CD4-positive, alpha-beta T cell (primary cell): ENCODE results near the gene NRF1. TPM values are rescaled to one million over a fixed set of nuclear protein-coding genes. Genes with fewer than 3 reads are reported as not detected.

ENCODE experiments used
- ATAC-seq: fragments of 200-7000 bp; cut with Tn5 transposase; one replicate; pipeline ENCODE4 v1.10.0; 2022; ENCODE audit warnings: mild to moderate bottlenecking; ENCODE audit not compliant: poor library complexity
- CTCF ChIA-PET: fragments of 350-600 bp; sonication (Branson Sonifier 250); formaldehyde crosslinking; loops from one replicate; lab custom pipeline; 2021; ENCODE audit warnings: antibody characterized with exemption, inconsistent platforms; lab: Charles Lee
- POLR2A ChIA-PET: fragments of 350-600 bp; sonication (Branson Sonifier 250); formaldehyde crosslinking; loops from one replicate; lab custom pipeline; 2021; ENCODE audit warnings: antibody characterized with exemption, inconsistent platforms; lab: Charles Lee
- DNase-seq, 14 experiments: peaks; one replicate each; pipeline ENCODE4 v3.0.0-alpha.2; 2013 to 2020; ENCODE audit warnings: mixed read lengths in 2 of 14
- H3K27ac ChIP-seq, 2 donors: one replicate each; pipeline versions ENCODE4 v1.5.1 to v1.7.0; 2013; ENCODE audit warnings: low read length in 2 of 2, low read depth in 1 of 2, mild to moderate bottlenecking in 1 of 2
- H3K27me3 ChIP-seq, 2 experiments: 1 replicate in 1 of 2; 2 replicates in 1 of 2; pipeline versions ENCODE4 v1.6.1 to v1.7.0; 2013; ENCODE audit warnings: low read length in 2 of 2, control low read depth in 1 of 2, mild to moderate bottlenecking in 1 of 2, moderate library complexity in 1 of 2; ENCODE audit not compliant: insufficient read depth in 2 of 2, control insufficient read depth in 1 of 2
- H3K36me3 ChIP-seq: one replicate; pipeline ENCODE4 v1.6.1; 2013; ENCODE audit warnings: low read length, control low read depth; ENCODE audit not compliant: insufficient read depth
- H3K4me1 ChIP-seq: one replicate; pipeline ENCODE4 v1.6.1; 2013; ENCODE audit warnings: low read length, control low read depth; ENCODE audit not compliant: insufficient read depth
- H3K4me3 ChIP-seq: one replicate; pipeline ENCODE4 v1.5.1; 2013; ENCODE audit warnings: mild to moderate bottlenecking, low read length, moderate library complexity
- H3K9me3 ChIP-seq, 2 experiments: 1 replicate in 1 of 2; 2 replicates in 1 of 2; pipeline versions ENCODE4 v1.6.1 to v1.7.0; 2013; ENCODE audit warnings: low read length in 2 of 2, mild to moderate bottlenecking in 2 of 2, control low read depth in 1 of 2, moderate library complexity in 1 of 2; ENCODE audit not compliant: control insufficient read depth in 1 of 2, insufficient read depth in 1 of 2
- H3K27ac Mint-ChIP-seq: one replicate; pipeline ENCODE4 v1.8.0; 2020; ENCODE audit warnings: mixed read lengths
- H3K27me3 Mint-ChIP-seq: one replicate; pipeline ENCODE4 v1.8.0; 2021; ENCODE audit warnings: mixed read lengths
- H3K36me3 Mint-ChIP-seq: one replicate; pipeline ENCODE4 v1.8.0; 2021; ENCODE audit warnings: low read depth, mixed read lengths
- H3K4me1 Mint-ChIP-seq: one replicate; pipeline ENCODE4 v1.8.0; 2021; ENCODE audit warnings: low read depth, mixed read lengths
- H3K4me3 Mint-ChIP-seq: one replicate; pipeline ENCODE4 v1.8.0; 2020; ENCODE audit warnings: mild to moderate bottlenecking, mixed read lengths
- H3K9me3 Mint-ChIP-seq: one replicate; pipeline ENCODE4 v1.8.0; 2020; ENCODE audit warnings: mixed read lengths
- CTCF ChIP-seq: fragments of 200-600 bp; IDR thresholded peaks from one replicate; pipeline ENCODE4 v1.8.0; 2022; ENCODE audit warnings: antibody characterized with exemption, mild to moderate bottlenecking
- intact Hi-C, 2 experiments: fragments of 100-400 bp; cut with DNase I in 1 of 2; cut with micrococcal nuclease in 1 of 2; formaldehyde crosslinking; loops; one replicate each; pipeline versions ENCODE4 v1.15.1 to v1.9.0; 2023 to 2025; cut with DNase I, micrococcal nuclease
- total RNA-seq, 174 experiments: library from RNA in 2 of 174; stranded (reverse) in 2 of 174; gene quantifications; one replicate each; pipeline ENCODE4 v1.2.3 and lab custom pipeline; 2021 to 2026

NRF1 gene
- total RNA-seq, 2 experiments from 2014 or later = 35.4 to 36.1 TPM

- Histone ChIP-seq H3K9me3 (no peaks in the 10 kb centered on the region), H3K27me3 (peaks cover 0 to 5% of the 10 kb centered on the region in 2 experiments), H3K4me3 (no peak overlapping the region), H3K4me1 (no peaks in the 10 kb centered on the region), H3K36me3 (no peaks in the 10 kb centered on the region), H3K27ac (no peak overlapping the region)
- Mint-ChIP-seq H3K4me1 (no peaks in the 10 kb centered on the region), H3K27ac (no peak overlapping the region), H3K27me3 (peaks cover 20% of the 10 kb centered on the region), H3K9me3 (peaks cover 5% of the 10 kb centered on the region), H3K4me3 (no peak overlapping the region), H3K36me3 (no peaks in the 10 kb centered on the region)
- ChIA-PET POLR2A (no interaction called here), CTCF (no interaction called here)
- no peak for TF ChIP-seq CTCF
- no peak for DNase-seq
- intact Hi-C loops = no loop called here
- no peak for ATAC-seq
Observed at GRCh38 chr7:129571201-129571600, 40.3 kb upstream of the NRF1 start.

GRCh38 chr7:129572205-129572604 lies 39.3 kb upstream of the NRF1 start:
- intact Hi-C loops = no loop called here
- Mint-ChIP-seq H3K36me3 (no peaks in the 10 kb centered on the region), H3K27ac (no peak overlapping the region), H3K9me3 (peaks cover 5% of the 10 kb centered on the region), H3K4me1 (no peaks in the 10 kb centered on the region), H3K27me3 (peaks cover 11% of the 10 kb centered on the region), H3K4me3 (no peak overlapping the region)
- Histone ChIP-seq H3K4me1 (no peaks in the 10 kb centered on the region), H3K9me3 (peaks cover 0 to 4% of the 10 kb centered on the region in 2 experiments), H3K27ac (no peak overlapping the region), H3K27me3 (peaks cover 0 to 3% of the 10 kb centered on the region in 2 experiments), H3K4me3 (no peak overlapping the region), H3K36me3 (no peaks in the 10 kb centered on the region)
- CTCF ChIA-PET = no interaction called here
- DNase-seq (no peak), ATAC-seq (no peak)
- TF ChIP-seq CTCF = no peak
- POLR2A ChIA-PET = no interaction called here

GRCh38 chr7:129574487-129574886 lies 37.0 kb upstream of the NRF1 start:
- Mint-ChIP-seq H3K36me3 (no peaks in the 10 kb centered on the region), H3K4me1 (no peaks in the 10 kb centered on the region), H3K27ac (no peak overlapping the region), H3K27me3 (no peaks in the 10 kb centered on the region), H3K4me3 (no peak overlapping the region), H3K9me3 (peaks cover 7% of the 10 kb centered on the region)
- ChIA-PET POLR2A (interaction anchor here (0.6 kb wide), 1 partner anchor 141 kb away, joined by 3 read pairs; no protein-coding TSS in a partner anchor), CTCF (no interaction called here)
- no peak overlapping the region for H3K4me3 ChIP-seq
- H3K36me3 ChIP-seq = no peaks in the 10 kb centered on the region
- TF ChIP-seq CTCF = no peak
- intact Hi-C loops = no loop called here
- H3K27me3 ChIP-seq = no peaks in the 10 kb centered on the region
- no peaks in the 10 kb centered on the region for H3K4me1 ChIP-seq
- ATAC-seq = no peak
- no peak for DNase-seq
- peaks cover 8 to 20% of the 10 kb centered on the region in 2 experiments for H3K9me3 ChIP-seq
- H3K27ac ChIP-seq = no peak overlapping the region
